Stimulated activated CD8-positive, alpha-beta memory T cell treated with anti-CD3 and anti-CD28 coated beads, Interleukin-2, amount 100 ng/mL, for 48 hours (primary cell): ENCODE results near the gene CTAGE4.
"Not testable (repeated sequence)": the region's sequence is repeated elsewhere in the genome, so short reads cannot be mapped to it uniquely, and the experiment has no call there.

Experiments used
- DNase-seq, 2 donors: peaks; one replicate each; pipeline ENCODE4 v3.0.0-alpha.2; 2020; ENCODE audit warnings: low read depth in 2 of 2

The CTAGE4 gene, protein sequence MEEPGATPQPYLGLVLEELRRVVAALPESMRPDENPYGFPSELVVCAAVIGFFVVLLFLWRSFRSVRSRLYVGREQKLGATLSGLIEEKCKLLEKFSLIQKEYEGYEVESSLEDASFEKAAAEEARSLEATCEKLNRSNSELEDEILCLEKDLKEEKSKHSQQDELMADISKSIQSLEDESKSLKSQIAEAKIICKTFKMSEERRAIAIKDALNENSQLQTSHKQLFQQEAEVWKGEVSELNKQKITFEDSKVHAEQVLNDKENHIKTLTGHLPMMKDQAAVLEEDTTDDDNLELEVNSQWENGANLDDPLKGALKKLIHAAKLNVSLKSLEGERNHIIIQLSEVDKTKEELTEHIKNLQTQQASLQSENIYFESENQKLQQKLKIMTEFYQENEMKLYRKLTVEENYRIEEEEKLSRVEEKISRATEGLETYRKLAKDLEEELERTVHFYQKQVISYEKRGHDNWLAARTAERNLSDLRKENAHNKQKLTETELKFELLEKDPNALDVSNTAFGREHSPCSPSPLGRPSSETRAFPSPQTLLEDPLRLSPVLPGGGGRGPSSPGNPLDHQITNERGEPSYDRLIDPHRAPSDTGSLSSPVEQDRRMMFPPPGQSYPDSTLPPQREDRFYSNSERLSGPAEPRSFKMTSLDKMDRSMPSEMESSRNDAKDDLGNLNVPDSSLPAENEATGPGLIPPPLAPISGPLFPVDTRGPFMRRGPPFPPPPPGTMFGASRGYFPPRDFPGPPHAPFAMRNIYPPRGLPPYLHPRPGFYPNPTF

DNA sequence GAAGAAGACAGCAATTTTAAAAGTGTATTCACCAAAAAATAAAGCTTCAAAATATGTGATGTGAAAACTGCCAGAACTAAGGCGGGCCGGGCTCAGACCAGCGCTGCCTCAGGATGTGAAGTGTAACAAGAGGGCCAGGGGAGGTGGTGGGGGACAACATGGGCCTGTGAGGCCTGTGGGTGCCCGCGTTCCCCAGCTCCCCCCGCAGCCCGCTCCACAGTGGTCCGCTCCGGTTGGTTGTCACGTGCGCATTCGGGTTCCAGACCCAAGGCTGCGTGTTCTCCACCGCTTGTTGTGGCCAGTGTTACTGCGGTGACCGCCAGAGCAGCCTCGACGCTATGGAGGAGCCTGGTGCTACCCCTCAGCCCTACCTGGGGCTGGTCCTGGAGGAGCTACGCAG is at the start of gene CTAGE4:
Gene CTAGE4, plus strand, starts transcription at position 301 of the 400 bp plus-strand sequence. Its CDS starts 38 bp downstream, at position 339.
- not testable (repeated sequence) for DNase-seq

DNA sequence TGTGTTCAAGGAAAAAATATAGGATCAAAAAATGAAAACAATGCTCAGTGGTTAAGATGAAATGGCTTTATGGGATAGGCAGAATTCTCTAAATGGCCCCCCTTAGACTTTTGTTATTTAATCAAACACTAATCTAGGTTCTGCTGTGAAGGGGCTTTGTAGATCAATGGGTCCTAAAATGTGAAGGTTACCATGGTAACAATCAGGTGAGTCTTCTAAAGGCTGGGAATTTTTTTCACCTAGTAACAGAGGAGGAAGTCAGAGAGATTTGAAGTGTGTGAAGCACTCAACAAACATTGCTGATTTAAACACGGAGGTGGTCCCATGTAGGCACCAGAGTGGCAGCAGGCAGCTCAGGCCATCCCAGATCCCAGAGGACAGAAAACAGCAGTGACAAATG is 49.1 kb upstream of the CTAGE4 start:
- no peak for DNase-seq

DNA sequence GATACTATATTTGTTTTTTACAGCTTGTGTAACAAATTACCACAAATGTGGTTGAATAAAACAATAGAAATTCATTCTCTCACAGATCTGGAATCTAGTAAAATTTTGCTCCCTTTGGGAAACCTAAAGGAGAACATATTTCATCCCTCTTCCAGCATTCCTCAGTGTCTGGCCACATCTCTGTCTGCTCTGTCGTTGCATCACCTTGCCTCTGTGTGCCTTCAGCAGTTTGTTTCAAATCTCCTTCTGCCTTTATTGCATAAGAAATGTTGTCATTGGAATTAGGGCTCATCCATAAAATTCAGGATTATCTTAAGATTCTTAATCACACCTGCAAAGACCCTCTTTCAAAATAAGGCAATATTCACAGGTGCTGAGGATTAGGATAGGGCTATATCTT is 45.8 kb upstream of the CTAGE4 start:
- DNase-seq: no peak

DNA sequence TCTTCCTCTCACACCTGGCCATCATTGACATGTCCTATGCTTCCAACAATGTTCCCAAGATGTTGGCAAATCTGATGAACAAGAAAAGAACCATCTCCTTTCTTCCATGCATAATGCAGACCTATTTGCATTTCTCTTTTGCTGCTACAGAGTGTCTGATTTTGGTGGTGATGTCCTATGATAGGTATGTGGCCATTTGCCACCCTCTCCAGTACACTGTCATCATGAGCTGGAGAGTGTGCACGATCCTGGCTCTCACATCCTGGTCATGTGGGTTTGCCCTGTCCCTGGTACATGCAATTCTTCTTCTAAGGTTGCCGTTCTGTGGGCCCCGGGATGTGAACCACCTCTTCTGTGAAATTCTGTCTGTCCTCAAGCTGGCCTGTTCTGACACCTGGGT is 41.1 kb upstream of the CTAGE4 start:
- DNase-seq: no peak

DNA sequence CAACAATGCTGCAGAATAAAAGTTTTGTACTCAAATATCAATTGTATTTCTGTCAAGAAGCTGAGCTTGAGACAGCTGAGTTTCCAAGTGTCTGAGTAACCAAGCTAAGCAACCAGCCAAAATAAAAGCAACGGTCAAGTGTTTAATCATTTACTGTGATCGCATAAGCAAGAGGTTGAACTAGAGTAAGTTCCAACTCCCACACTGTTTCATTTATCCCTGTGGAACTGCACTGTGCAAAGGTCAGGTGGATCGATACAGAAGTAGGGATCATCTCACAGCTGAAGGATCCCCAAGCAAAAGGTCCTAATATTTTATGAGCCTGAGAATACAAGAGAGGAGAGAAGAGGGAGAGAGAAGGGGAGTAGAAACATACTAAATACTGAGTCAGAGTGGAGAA is 38.8 kb upstream of the CTAGE4 start:
- no peak for DNase-seq

DNA sequence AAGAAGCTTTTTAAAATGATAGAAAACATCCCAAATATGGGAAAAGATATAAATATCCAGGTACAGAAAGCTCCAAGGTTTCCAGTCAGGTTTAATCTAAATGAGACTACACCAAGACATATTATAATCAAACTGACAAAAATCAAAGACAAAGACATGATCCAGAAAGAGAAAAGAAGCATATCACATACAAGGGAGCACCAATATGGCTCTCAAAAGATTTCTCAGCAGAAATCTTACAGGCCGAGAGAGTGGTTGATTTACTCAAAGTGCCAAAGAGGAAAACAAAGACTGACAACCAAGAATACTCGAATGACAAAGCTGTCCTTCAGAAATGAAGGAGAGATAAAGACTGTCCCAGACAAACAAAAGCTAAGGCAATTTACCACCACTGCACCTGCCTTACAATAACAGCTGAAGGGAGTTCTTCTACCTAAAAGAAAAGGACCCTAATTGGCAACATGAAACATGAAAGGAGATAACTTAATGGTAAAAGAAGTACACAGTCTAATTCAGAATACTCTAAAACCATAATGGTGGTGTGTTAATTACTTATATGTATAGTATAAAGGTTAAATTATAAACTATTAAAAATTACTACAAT is 34.9 kb upstream of the CTAGE4 start:
- DNase-seq: no peak

DNA sequence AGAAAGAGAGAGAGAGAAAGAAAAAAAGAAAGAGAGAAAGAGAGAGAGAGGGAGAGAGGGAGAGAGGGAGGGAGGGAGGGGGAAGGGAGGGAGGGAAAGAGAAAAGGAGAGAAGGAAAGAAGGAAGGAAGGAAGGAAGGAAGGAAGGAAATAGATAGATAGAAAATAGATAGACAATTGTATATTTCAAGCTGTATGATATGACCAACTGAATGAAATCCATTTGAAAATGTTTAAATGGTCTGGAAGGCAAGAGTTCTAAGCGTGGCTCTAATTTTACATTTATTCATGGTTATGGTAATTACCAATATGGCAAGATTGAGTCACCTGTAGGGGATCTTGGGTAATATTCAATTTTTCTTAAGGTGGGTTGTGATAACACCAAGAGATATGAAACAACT is 24.4 kb upstream of the CTAGE4 start:
- DNase-seq: no peak

DNA sequence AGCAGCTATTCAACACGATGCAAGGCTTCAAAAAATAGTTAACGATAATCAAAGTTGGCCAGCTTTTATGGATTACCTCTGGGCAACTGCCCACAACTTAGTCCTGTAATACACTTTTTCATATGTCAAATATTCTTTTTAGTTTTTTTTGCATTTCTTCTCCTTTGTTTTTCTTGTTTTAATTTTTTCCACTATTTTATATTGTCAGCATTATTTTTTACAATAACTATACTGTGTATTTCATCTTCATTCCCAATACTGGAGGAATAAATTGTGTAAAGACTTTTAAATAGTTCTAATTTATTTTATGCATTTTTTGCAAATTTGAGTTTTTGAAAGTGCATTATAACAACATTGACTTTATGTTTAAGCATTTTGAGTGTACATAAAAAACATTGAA is 18.5 kb upstream of the CTAGE4 start:
- no peak for DNase-seq

DNA sequence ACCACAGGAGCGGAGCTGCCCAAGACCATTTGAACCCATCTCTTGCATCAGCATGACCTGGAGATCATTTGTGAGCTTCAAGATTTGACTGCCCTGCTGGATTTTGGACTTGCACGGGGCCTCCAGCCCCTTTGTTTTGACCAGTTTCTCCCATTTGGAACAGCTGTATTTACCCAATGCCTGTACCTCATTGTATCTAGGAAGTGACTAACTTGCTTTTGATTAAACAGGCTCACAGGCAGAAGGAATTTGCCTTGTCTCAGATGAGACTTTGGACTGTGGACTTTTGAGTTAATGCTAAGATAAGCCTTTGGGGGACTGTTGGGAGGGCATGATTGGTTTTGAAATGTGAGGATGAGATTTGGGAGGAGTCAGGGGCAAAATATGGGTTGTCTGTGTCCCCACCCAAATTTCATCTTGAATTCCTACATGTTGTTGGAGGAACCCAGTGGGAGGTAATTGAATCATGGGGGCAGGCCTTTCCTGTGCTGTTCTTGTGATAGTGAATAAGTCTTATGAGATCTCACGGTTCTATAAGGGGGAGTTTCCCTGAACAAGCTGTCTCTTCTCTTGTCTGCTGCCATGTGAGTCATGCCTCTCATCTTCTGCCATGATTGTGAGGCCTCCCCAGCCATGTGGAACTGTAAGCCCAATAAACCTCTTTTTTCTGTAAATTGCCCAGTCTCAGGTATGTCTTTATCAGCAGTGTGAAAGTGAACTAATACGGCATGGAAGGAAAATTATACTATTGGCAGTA is 11.5 kb upstream of the CTAGE4 start:
- DNase-seq: not testable (repeated sequence)

DNA sequence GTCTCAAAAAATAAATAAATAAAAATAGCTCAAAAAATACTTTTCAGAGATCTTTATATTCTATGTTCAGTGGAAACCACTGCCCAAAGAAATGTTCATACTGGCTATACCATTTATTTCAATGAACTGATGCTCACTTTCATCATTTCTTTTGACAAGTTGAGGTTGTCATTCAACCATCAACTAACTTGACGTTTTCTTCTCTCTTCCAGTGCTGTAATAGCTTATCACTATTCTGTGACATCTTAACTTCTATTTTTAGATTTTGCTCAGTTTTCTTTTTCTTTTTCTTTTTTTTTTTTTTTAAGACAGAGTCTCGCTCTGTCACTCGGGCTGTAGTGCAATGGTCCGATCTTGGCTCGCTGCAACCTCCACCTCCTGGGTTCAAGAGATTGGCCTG is 8.7 kb upstream of the CTAGE4 start:
- DNase-seq: no peak

DNA sequence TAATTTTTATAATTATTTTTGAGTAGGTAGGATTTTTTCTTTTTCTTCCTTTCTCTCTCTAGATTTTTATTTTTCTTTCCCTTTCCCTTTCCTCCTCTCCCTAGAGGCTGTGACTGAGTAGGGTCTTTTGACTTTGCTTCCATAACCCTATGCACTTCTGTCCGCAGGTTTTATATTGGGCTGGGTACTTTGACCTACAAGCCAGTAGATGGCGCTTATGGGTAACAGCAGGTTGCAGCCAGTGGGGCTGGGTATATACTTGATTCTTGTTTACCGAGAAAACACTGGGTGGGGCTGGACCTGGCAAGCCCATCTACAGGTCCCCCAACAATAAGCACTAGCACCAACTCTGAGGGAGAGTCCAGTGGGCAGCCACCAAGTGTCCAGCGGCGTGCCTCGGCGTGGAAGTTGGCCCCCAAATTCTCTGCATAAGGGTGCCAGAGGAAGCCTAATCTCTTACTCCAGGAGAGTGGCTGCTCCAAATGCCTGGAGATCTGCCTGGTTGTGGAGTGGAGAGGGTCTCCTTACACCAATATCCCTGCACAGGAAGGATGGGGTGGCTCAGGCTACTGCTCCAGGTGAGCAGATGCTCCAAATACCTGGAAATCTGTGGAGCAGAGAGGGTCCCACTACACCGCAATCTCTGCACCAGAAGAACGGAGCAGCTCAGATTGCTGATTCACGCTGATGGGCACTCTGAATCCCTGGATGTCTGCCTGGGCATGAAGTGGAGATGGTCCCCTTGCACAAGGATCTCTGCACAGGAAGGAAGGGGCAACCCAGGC is 4.7 kb upstream of the CTAGE4 start:
- not testable (repeated sequence) for DNase-seq

DNA sequence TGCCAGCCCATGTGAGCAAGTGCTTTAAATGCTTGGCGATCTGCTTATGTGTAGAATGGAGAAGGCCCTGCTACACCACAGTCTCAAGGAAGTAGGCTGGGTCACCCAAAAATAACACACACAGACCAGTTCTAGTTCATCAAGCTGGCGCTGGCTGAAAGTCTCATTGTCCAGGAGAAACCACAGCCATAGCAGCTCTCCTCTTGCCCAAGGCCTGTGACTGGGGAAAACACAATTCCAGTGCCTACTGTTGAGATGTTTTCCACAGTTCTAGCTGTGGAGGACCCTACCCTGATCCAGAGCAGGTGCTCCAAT is 4.1 kb upstream of the CTAGE4 start:
- not testable (repeated sequence) for DNase-seq

DNA sequence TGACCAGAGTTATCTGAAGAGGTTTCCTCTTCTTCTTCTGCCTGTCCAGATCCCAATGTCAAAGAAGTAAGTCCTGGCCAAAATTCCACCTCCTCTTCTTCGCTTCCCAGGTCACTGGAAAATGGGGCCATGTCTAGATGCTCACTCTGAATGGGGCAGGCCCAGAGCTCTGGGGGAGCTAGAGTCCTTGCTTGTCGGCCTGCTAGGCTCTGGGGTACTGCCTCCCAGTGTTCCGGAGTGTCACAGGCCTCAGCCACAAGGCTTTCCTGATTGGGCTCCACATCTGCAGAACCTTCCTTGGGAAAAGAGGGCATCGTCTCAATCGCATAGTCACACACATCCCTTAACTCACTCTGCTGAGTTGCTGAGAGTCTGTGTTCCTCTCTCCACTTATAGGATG is 4.6 kb downstream of the CTAGE4 start:
- DNase-seq: not testable (repeated sequence)

DNA sequence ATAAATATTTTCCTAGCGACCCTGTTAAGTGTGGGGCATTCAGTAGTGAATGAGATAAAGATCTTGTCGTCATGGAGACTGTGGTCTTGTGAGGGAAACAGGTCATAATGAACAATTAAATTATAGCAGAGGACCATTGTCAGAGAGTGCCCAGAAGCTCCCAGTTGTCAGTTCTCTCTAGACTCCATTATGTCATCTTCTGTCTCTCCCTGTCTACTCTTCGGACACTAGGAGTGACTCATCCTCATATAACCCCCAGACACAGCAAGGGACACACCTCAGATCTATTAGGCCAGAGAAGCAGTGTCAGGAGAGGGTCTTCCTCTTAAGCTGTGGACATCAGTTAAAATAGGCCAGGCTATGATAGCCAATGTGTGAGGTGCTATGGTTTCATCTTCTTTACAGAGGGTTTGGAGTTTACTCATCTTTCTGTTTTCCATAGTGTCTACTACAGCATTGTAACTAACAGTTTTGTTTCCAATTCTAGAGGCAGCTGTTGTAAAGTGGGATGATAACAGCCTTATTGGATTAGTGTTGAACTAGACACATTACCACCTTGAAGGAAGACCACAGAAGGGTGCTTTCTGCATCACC is 5.4 kb downstream of the CTAGE4 start:
- DNase-seq: not testable (repeated sequence)

DNA sequence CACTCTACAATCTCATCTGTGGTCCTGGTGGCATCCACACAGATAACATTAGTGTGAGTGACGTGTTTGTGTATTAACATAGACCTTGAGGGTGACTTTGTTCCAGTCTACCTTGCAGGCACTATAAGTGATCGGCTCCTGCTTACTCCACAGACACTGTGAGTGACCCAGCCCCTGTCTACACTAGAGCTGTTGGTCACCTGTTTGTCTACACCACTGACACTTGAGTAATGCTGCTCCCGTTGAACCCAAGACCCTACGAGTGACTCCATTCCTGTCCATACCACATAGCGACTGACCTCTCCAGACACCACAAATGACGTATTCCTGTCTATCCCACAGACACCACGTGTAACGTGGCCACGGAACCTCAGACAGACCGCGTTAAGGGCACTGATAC is 10.5 kb downstream of the CTAGE4 start:
- DNase-seq: not testable (repeated sequence)

DNA sequence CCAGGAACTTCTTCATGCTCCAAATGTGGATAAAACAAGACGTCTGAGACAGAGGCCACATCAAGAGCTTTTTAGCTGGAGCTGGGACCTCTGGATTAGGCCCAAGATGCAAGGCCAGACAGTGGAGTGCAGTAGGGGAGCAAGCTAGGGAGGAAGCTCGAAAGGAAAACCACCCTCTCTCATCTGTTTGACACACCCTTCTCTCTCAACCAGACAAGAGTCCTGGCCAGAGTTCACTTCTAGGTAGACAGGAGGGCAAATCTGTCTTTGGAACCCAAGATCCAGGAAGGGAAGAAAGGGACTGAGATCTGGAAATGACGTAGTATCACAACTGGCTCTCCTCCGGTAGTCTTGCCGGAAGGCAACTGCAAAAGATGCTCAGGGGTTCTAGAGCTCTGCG is 11.2 kb downstream of the CTAGE4 start:
- not testable (repeated sequence) for DNase-seq

DNA sequence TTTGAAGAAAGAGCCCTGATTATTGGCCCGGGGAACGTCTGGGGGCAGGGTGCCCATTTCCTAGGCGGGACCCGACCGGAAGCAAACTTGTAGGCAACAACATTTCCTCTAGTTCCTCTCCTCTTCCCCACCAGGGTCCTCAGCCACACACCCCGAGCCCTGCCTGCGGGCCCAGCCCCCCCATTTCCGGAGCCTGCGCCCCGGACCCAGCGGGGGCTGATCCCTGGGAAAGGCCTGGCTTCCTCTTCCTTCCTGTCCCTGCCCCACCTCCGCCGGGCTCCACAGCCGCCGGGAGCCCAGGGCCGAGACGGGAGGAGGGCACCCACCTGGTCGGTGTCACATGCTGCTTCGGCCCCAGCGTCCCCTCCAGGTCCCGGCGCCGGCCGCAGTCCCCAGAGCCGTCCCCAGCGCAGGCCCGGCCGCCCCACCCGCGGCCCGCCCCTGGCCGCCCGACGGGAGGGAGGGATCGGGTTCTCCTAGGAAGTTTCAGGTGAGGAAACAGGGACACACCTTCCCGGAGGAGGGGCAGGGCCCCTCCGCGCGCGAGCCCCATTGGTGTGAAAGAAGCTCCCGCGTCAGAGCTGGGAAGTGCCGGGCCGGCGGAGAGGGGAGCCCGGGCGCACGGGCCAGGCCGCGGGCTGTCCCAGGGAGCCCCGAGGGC is 12.1 kb downstream of the CTAGE4 start, which contains the start of gene ARHGEF35:
Gene ARHGEF35, minus strand, starts transcription at position 622 of the 661 bp plus-strand sequence. CDS start 7,450 bp downstream, outside the sequence.
- DNase-seq: not testable (repeated sequence)

DNA sequence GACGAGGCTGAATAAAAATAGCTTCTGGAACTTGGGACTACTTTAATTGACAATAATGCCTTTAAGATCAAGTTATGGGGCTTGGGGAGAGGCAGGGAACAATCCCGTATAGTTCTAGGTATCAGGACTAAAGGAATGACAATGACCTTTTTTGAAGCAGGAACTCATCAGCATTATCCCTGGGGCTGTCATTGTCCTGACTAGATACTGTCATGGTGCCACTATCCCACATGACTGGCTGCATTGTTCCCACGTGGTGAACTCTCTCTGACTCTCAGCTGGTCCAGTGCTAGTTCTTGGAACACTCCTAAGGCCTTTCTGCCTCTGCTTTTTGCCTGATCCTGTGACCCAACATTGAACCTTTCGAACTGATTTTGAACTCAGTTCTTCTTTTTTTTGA is 15.7 kb downstream of the CTAGE4 start:
- not testable (repeated sequence) for DNase-seq

DNA sequence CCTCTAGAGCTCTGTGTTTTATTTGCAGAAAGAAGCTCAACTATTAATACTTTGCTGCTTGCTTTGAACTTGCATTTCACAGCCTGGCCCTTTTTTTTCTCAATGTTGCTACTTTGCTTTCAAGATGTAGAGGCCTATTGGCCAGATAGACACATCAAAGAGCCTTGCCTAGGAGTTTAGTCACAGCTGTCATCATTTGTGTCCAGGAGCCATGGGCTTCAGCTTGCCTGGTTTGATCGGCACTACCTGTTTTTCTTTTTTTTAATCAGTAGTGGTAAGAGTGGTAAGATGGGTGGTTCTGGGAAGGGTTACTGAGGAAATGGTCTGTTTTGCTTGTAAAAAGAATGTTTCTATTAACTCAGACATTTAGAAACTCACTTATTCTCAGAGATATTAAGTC is 18.7 kb downstream of the CTAGE4 start:
- DNase-seq: not testable (repeated sequence)

DNA sequence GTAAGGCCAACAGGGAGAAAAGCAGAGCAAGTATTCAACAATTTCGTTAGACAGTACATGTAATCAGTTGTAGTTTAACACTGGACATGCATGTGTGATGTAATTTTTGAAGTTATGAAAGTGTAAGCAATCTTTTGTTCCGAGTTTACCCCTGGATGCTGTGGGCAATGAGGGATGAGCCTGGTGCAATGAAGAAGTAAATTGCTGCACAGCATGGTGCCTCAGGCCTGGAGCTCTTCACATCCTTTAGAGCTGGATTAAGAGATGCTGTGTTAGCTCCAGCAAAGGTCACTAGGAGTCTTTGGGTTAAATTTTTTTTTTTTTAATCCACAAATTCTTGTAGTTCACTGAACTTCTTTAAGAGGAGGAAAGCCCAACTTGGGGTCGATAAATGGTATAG is 19.8 kb downstream of the CTAGE4 start:
- DNase-seq: not testable (repeated sequence)
